ENCODE results near the gene SAP25. TPM values are rescaled to one million over a fixed set of nuclear protein-coding genes. Genes with fewer than 3 reads are reported as not detected.

The SAP25 gene
- total and polyA plus RNA-seq, 2 of the 8 experiments (the other 6 are each of a cell fraction or from before 2014, with no cell fraction given) = 3.6 to 5.8 TPM

- no peaks in the 10 kb centered on the region for H3K79me1 ChIP-seq (ENCODE audit: low read depth, low read length)
- no peaks in the 10 kb centered on the region for H3K79me2 ChIP-seq (ENCODE audit: control insufficient read depth in 1 of 2, insufficient read depth in 2 of 2, low read length in 2 of 2)
- no peak for DNase-seq (ENCODE audit: low read depth in 1 of 2, low spot score in 2 of 2)
- no peak overlapping the region for H2BK120ac ChIP-seq (replicated peaks; ENCODE audit: low read depth, low read length)
- ChIA-PET CTCF (ENCODE audit: partially characterized antibody) (interaction anchor here (0.9 to 12.7 kb wide), 20 partner anchors 9 to 130 kb away, joined by 3 to 341 read pairs (median 5); partner anchors contain the start of genes AGFG2, FBXO24, LRCH4 and NYAP1), POLR2A (ENCODE audit: partially characterized antibody) (interaction anchor here (0.5 to 1.7 kb wide), 4 partner anchors 14 to 66 kb away, joined by 3 to 4 read pairs (median 4); partner anchors contain the start of genes FBXO24 and LRCH4)
- peaks cover 0 to 11% (median 6%) of the 10 kb centered on the region in 4 experiments; a peak in 5 of 7 replicates for H3K4me1 ChIP-seq (replicated peaks in 1 of 4; ENCODE audit: control insufficient read depth in 3 of 4, insufficient read depth in 4 of 4, low read length in 3 of 4)
- H3K27me3 ChIP-seq (replicated peaks in 1 of 4; ENCODE audit: control insufficient read depth in 3 of 4, extremely low read depth in 1 of 4, insufficient read depth in 3 of 4, low read length in 3 of 4) = no peaks in the 10 kb centered on the region
- H2BK20ac ChIP-seq (ENCODE audit: low read length) = no peak overlapping the region
- H3K4me2 ChIP-seq (ENCODE audit: insufficient read depth in 1 of 2, low read depth in 2 of 2, low read length in 2 of 2) = no peak overlapping the region
- no peaks in the 10 kb centered on the region for H3K9me3 ChIP-seq (ENCODE audit: insufficient read depth in 2 of 2, low read depth in 1 of 2, low read length in 1 of 2)
- no peak overlapping the region for H4K8ac ChIP-seq (ENCODE audit: extremely low read depth, insufficient read depth, low read length)
- no peak overlapping the region for H3K27ac ChIP-seq (ENCODE audit: low read depth, low read length)
- peaks cover 0 to 2% of the 10 kb centered on the region in 2 experiments for H4K20me1 ChIP-seq (replicated peaks in 1 of 2; ENCODE audit: control insufficient read depth in 1 of 2, insufficient read depth in 2 of 2, low read length in 2 of 2)
- no peak overlapping the region for H3K56ac ChIP-seq (replicated peaks; ENCODE audit: insufficient read length, low read depth, low read length)
- H3K9ac ChIP-seq (replicated peaks in 1 of 4; ENCODE audit: extremely low read depth in 1 of 4, low read depth in 3 of 4, low read length in 3 of 4) = no peak overlapping the region
- H3K23me2 ChIP-seq (ENCODE audit: low read depth, low read length) = no peaks in the 10 kb centered on the region
- H2AK5ac ChIP-seq (ENCODE audit: low read depth, low read length) = no peak overlapping the region
- no peak overlapping the region for H3K14ac ChIP-seq (ENCODE audit: insufficient read length)
- H3K23ac ChIP-seq (ENCODE audit: insufficient read length) = no peak overlapping the region
- no peak overlapping the region for H3K4me3 ChIP-seq (ENCODE audit: extremely low read depth in 1 of 4, insufficient read depth in 2 of 4, low read depth in 3 of 4, low read length in 4 of 4)
- no peak overlapping the region for H3K18ac ChIP-seq (ENCODE audit: extremely low read depth, low read length)
- no peak for FAIRE-seq
- WGBS, 2 experiments (ENCODE audit: extremely low coverage in 1 of 2, insufficient coverage in 1 of 2, insufficient read length in 1 of 2, insufficient replicate concordance in 2 of 2, low coverage in 1 of 2, low lambda C conversion rate in 2 of 2, missing lambda C conversion rate in 1 of 2) = 95% methylated on average over 25 of the region's 26 CpGs; no CpG with 5 or more reads in 1 of the 2 experiments
- H2AFZ ChIP-seq (ENCODE audit: low read length) = no peak overlapping the region
- H4K5ac ChIP-seq (ENCODE audit: insufficient read length, low read depth, low read length) = no peak overlapping the region
- H2BK5ac ChIP-seq (ENCODE audit: low read depth, low read length) = no peak overlapping the region
- H4K91ac ChIP-seq (replicated peaks; ENCODE audit: insufficient read length, low read length) = no peak overlapping the region
- no peak overlapping the region for H2BK12ac ChIP-seq (ENCODE audit: low read depth, low read length)
- H3K4ac ChIP-seq (replicated peaks; ENCODE audit: insufficient read length, low read depth, low read length) = no peak overlapping the region
- H3K36me3 ChIP-seq (ENCODE audit: control insufficient read depth in 2 of 4, insufficient read depth in 4 of 4, low read length in 3 of 4) = no peaks in the 10 kb centered on the region
- no peak overlapping the region for H2BK15ac ChIP-seq (ENCODE audit: low read length)
- TF ChIP-seq ATF2 (IDR thresholded peaks at IDR 0.05; ENCODE audit: low read length) (no peak), TAF1 (IDR thresholded peaks at IDR 0.05; ENCODE audit: low read depth, low read length) (no peak), KDM1A (IDR thresholded peaks at IDR 0.05; ENCODE audit: borderline replicate concordance, low read length) (no peak), SAP30 (IDR thresholded peaks at IDR 0.05; ENCODE audit: insufficient read depth, insufficient replicate concordance, low read length) (no peak), HDAC6 (IDR thresholded peaks at IDR 0.05; ENCODE audit: low read depth, low read length) (no peak), MAX (IDR thresholded peaks at IDR 0.05) (no peak), GABPA (IDR thresholded peaks at IDR 0.05; ENCODE audit: borderline replicate concordance, insufficient read depth, low read length) (no peak), PHF8 (conservative IDR thresholded peaks at IDR 0.05; ENCODE audit: low read depth, low read length) (no peak), RBBP5 (IDR thresholded peaks at IDR 0.05; ENCODE audit: borderline replicate concordance, low read depth, low read length) (no peak)
Observed at GRCh38 chr7:100562195-100563099, 11.3 kb downstream of the SAP25 start.
